GM12878 (cell line): ENCODE results near the gene DGKB. TPM values are rescaled to one million over a fixed set of nuclear protein-coding genes. Genes with fewer than 3 reads are reported as not detected.

Experiments used
- ATAC-seq: fragments of 200-7000 bp; cut with Tn5 transposase; 3 replicates; pipeline ENCODE4 v1.9.1; 2020; ENCODE audit warnings: mild to moderate bottlenecking, moderate library complexity
- BruUV-seq: library from RNA; stranded (reverse); fragments of 400-500 nt; replicated peaks from 2 replicates; lab custom pipeline; 2021; lab: Mats Ljungman, UMichigan
- CTCF ChIA-PET: fragments of 300-600 bp; sonication (Branson Sonifier 250); formaldehyde crosslinking; extraction: SDS; loops from one replicate; lab custom pipeline; 2021; ENCODE audit warnings: inconsistent platforms; lab: Yijun Ruan, JAX
- POLR2A ChIA-PET: fragments of 350-600 bp; formaldehyde crosslinking; extraction: SDS; loops from one replicate; lab custom pipeline; 2021; ENCODE audit warnings: inconsistent platforms; lab: Charles Lee
- RAD21 ChIA-PET: fragments of 300-600 bp; sonication (Branson Sonifier 250); formaldehyde crosslinking; loops from one replicate; lab custom pipeline; 2023; ENCODE audit warnings: antibody characterized with exemption; ENCODE audit not compliant: unreplicated experiment; lab: Charles Lee
- SMC1A ChIA-PET: fragments of 300-600 bp; sonication (Branson Sonifier 250); formaldehyde crosslinking; loops from one replicate; lab custom pipeline; 2023; ENCODE audit not compliant: unreplicated experiment, uncharacterized antibody; lab: Charles Lee
- DNase-seq: peaks from one replicate; pipeline ENCODE4 v3.0.0-alpha.2; 2011; ENCODE audit warnings: low read depth, low spot score
- FAIRE-seq: peaks from 3 replicates; lab custom pipeline; 2011; peaks lifted over from hg19 to GRCh38; lab: Jason Lieb, UNC
- H2AFZ ChIP-seq: 2 replicates; pipeline ENCODE4 v1.6.0; 2011; ENCODE audit warnings: low read depth, low read length, control low read depth; ENCODE audit not compliant: control insufficient read depth
- H3K27ac ChIP-seq: 2 replicates; pipeline ENCODE4 v1.5.1; 2011; ENCODE audit warnings: control low read depth; ENCODE audit not compliant: control insufficient read depth, insufficient read depth
- H3K27me3 ChIP-seq, 2 experiments: replicated peaks in 1 of 2; 2 replicates each; pipeline versions ENCODE4 v1.6.0 to v1.6.1; 2011; ENCODE audit warnings: low read length in 1 of 2; ENCODE audit not compliant: control insufficient read depth in 2 of 2, insufficient read depth in 2 of 2
- H3K36me3 ChIP-seq, 2 experiments: 2 replicates each; pipeline ENCODE4 v1.5.1; 2011; ENCODE audit warnings: low read length in 1 of 2; ENCODE audit not compliant: control insufficient read depth in 2 of 2, insufficient read depth in 2 of 2
- H3K4me1 ChIP-seq: 2 replicates; pipeline ENCODE4 v1.6.1; 2011; ENCODE audit warnings: mild to moderate bottlenecking, low read length, moderate library complexity, mixed read lengths; ENCODE audit not compliant: control insufficient read depth, insufficient read depth
- H3K4me2 ChIP-seq: 2 replicates; pipeline ENCODE4 v1.6.0; 2011; ENCODE audit warnings: control low read depth; ENCODE audit not compliant: control insufficient read depth, insufficient read depth
- H3K4me3 ChIP-seq: fragments of 200-600 bp; sonication (generic); 2 replicates; pipeline ENCODE4 v1.5.1; 2016
- H3K79me2 ChIP-seq: 2 replicates; pipeline ENCODE4 v1.6.0; 2011; ENCODE audit warnings: low read length; ENCODE audit not compliant: control insufficient read depth, insufficient read depth
- H3K9ac ChIP-seq: 2 replicates; pipeline ENCODE4 v1.8.0; 2011; ENCODE audit warnings: low read length, control low read depth, mixed read lengths; ENCODE audit not compliant: control insufficient read depth, insufficient read depth
- H3K9me3 ChIP-seq: replicated peaks from 3 replicates; pipeline ENCODE4 v1.5.1; 2011; ENCODE audit warnings: mild to moderate bottlenecking, low read length; ENCODE audit not compliant: control insufficient read depth, insufficient read depth
- H4K20me1 ChIP-seq: 2 replicates; pipeline ENCODE4 v1.6.0; 2011; ENCODE audit not compliant: control insufficient read depth, insufficient read depth
- E2F8 ChIP-seq: fragments of 450-650 bp; IDR thresholded peaks from 2 replicates; pipeline ENCODE4 v1.6.1; 2018; ENCODE audit warnings: mild to moderate bottlenecking, low read depth, moderate library complexity; ENCODE audit not compliant: partially characterized antibody
- EGR1 ChIP-seq, 2 experiments: IDR thresholded peaks; 1 replicate in 1 of 2; 2 replicates in 1 of 2; pipeline ENCODE4 v1.6.1; 2011 to 2012; ENCODE audit warnings: low read depth in 2 of 2, low read length in 2 of 2, borderline replicate concordance in 1 of 2, mild to moderate bottlenecking in 1 of 2, moderate library complexity in 1 of 2
- MEF2A ChIP-seq: IDR thresholded peaks from 2 replicates; pipeline ENCODE4 v1.6.1; 2011; ENCODE audit warnings: low read depth, mild to moderate bottlenecking, low read length, moderate library complexity; ENCODE audit not compliant: insufficient read depth
- SKIL ChIP-seq: fragments of 450-650 bp; IDR thresholded peaks from 2 replicates; pipeline ENCODE4 v1.6.1; 2017; ENCODE audit warnings: mild to moderate bottlenecking, low read depth, inconsistent platforms; ENCODE audit not compliant: poor library complexity, severe bottlenecking
- SPI1 ChIP-seq: IDR thresholded peaks from 2 replicates; pipeline ENCODE4 v1.6.1; 2011; ENCODE audit warnings: low read depth, mild to moderate bottlenecking, low read length, moderate library complexity, borderline replicate concordance; ENCODE audit not compliant: insufficient read depth
- SUZ12 ChIP-seq: fragments of 200-600 bp; sonication (generic); IDR thresholded peaks from one replicate; pipeline ENCODE4 v1.6.1; 2018; ENCODE audit warnings: antibody characterized with exemption, mild to moderate bottlenecking; ENCODE audit not compliant: unreplicated experiment
- TCF7 ChIP-seq: IDR thresholded peaks from 2 replicates; pipeline ENCODE4 v1.6.1; 2014; ENCODE audit warnings: antibody characterized with exemption, borderline replicate concordance
- WGBS: methylation state at CpG from one replicate; pipeline ENCODE4 v1.1.6; 2016; ENCODE audit warnings: low lambda C conversion rate; ENCODE audit not compliant: insufficient replicate concordance, insufficient coverage; ENCODE audit errors: missing lambda C conversion rate; 5-methylcytosine and 5-hydroxymethylcytosine counted together
- in situ Hi-C: fragments of 300-500 bp; cut with MboI; formaldehyde crosslinking; loops from 9 replicates; pipeline ENCODE4 v1.14.3; 2018; ENCODE audit warnings: mixed read lengths
- intact Hi-C: fragments of 100-400 bp; cut with micrococcal nuclease; formaldehyde crosslinking; loops from one replicate; pipeline ENCODE4 v1.14.2; 2022; ENCODE audit not compliant: unreplicated experiment
- polyA plus RNA-seq, 11 experiments: library from polyadenylated mRNA; depleted of rRNA in 4 of 11; unstranded in 6 of 11; stranded (reverse) in 5 of 11; fragments of >200 nt; fragmentation: Nextera tagmentation in 4 of 11; fragmentation: Illumina TruSeq in 1 of 11; extraction: Ambion mirVana in 4 of 11; extraction: Trizol in 1 of 11; gene quantifications; 1 replicate in 1 of 11; 2 replicates in 10 of 11; pipeline versions ENCODE4 v1.2.1 to v1.2.3, GENCODE V29; 2011 to 2016; ENCODE audit warnings: inconsistent platforms in 2 of 11, missing spikeins in 2 of 11, low read depth in 1 of 11
- total RNA-seq, 4 experiments: library from RNA; depleted of rRNA in 3 of 4; stranded (reverse); fragments of >200 nt in 3 of 4; fragmentation: Illumina TruSeq in 1 of 4; extraction: Trizol in 1 of 4; gene quantifications; 2 replicates each; pipeline versions ENCODE4 v1.2.1 to v1.2.3, GENCODE V29; 2013 to 2021

DGKB gene
- total and polyA plus RNA-seq, 10 of the 15 experiments (the other 5 are each of a cell fraction or from before 2014, with no cell fraction given), result 0.02 to 0.10 (median 0.04) TPM; not detected in 6

- RAD21 ChIA-PET, result no interaction called here
- no peaks in the 10 kb centered on the region for H3K36me3 ChIP-seq
- SMC1A ChIA-PET, result no interaction called here
- H3K79me2 ChIP-seq, result no peaks in the 10 kb centered on the region
- intact Hi-C loops (no loop called here), in situ Hi-C loops (no loop called here)
- no peak overlapping the region for H3K4me2 ChIP-seq
- no peak overlapping the region for H3K9ac ChIP-seq
- ATAC-seq (no peak), DNase-seq (no peak), FAIRE-seq (no peak)
- no peaks in the 10 kb centered on the region for H4K20me1 ChIP-seq
- TF ChIP-seq TCF7 (no peak), SKIL (no peak), EGR1 (IDR thresholded peaks at IDR 0.05; ENCODE audit: borderline replicate concordance in 1 of 2, low read depth in 2 of 2, low read length in 2 of 2) (no peak), MEF2A (no peak), SUZ12 (no peak), SPI1 (no peak), E2F8 (no peak)
- no peaks in the 10 kb centered on the region for H3K27me3 ChIP-seq
- no peaks in the 10 kb centered on the region for H3K4me1 ChIP-seq
- 26% methylated on average over 4 of the region's 5 CpGs for WGBS
- BruUV-seq, result no TSS peak
- CTCF ChIA-PET, result no interaction called here
- no peak overlapping the region for H3K27ac ChIP-seq
- no peak overlapping the region for H2AFZ ChIP-seq
- H3K9me3 ChIP-seq, result no peaks in the 10 kb centered on the region
- POLR2A ChIA-PET, result no interaction called here
- no peak overlapping the region for H3K4me3 ChIP-seq
These were observed 660.4 kb downstream of the DGKB start for GRCh38 chr7:14242175-14242574.
